GDM1 (cell line): ENCODE results near the gene PKNOX2.

ENCODE experiments used
- DNase-seq: peaks from one replicate; lab custom pipeline; 2025; lab: John Stamatoyannopoulos, UW

The PKNOX2 gene

GRCh38 chr11:125164422-125165110 is at the start of gene PKNOX2:
TSS of gene PKNOX2 (plus strand) at chr11:125164751. CDS start at chr11:125351306, 186,555 bp downstream.
- no peak for DNase-seq

GRCh38 chr11:125117429-125117828 is 47.1 kb upstream of the PKNOX2 start:
- DNase-seq: no peak

- DNase-seq: no peak
Observed at GRCh38 chr11:125123194-125123946, 41.2 kb upstream of the PKNOX2 start.

GRCh38 chr11:125123947-125124617 is 40.5 kb upstream of the PKNOX2 start:
- DNase-seq: peak; percentile 4

- no peak for DNase-seq
Observed at GRCh38 chr11:125124618-125124992, 39.9 kb upstream of the PKNOX2 start.

GRCh38 chr11:125128450-125128849 is 36.1 kb upstream of the PKNOX2 start:
- DNase-seq: no peak

GRCh38 chr11:125129316-125129993 is 35.1 kb upstream of the PKNOX2 start:
- no peak for DNase-seq

GRCh38 chr11:125132071-125132470 is 32.5 kb upstream of the PKNOX2 start:
- DNase-seq: no peak

- no peak for DNase-seq
Observed at GRCh38 chr11:125132596-125132995, 32.0 kb upstream of the PKNOX2 start.

GRCh38 chr11:125136001-125136400 is 28.6 kb upstream of the PKNOX2 start:
- DNase-seq: no peak

- DNase-seq: no peak
Observed at GRCh38 chr11:125138966-125139365, 25.6 kb upstream of the PKNOX2 start.

- no peak for DNase-seq
Observed at GRCh38 chr11:125139778-125140177, 24.8 kb upstream of the PKNOX2 start.

GRCh38 chr11:125140233-125140632 is 24.3 kb upstream of the PKNOX2 start:
- no peak for DNase-seq

- no peak for DNase-seq
Observed at GRCh38 chr11:125141178-125141577, 23.4 kb upstream of the PKNOX2 start.

- DNase-seq: peak; percentile 20
Observed at GRCh38 chr11:125141686-125142535, 22.6 kb upstream of the PKNOX2 start.

GRCh38 chr11:125146232-125146631 is 18.3 kb upstream of the PKNOX2 start:
- no peak for DNase-seq

GRCh38 chr11:125147280-125147679 is 17.3 kb upstream of the PKNOX2 start:
- no peak for DNase-seq

GRCh38 chr11:125148011-125148410 is 16.5 kb upstream of the PKNOX2 start:
- DNase-seq: no peak

GRCh38 chr11:125148743-125149142 is 15.8 kb upstream of the PKNOX2 start:
- DNase-seq: no peak

GRCh38 chr11:125153837-125154236 is 10.7 kb upstream of the PKNOX2 start:
- DNase-seq: no peak

GRCh38 chr11:125154378-125155099 is 10.0 kb upstream of the PKNOX2 start:
- DNase-seq: no peak
